Amygdala (tissue), 56 donors: ENCODE results near the gene SEMA4D.

ENCODE experiments used
- DNase-seq, 56 donors: peaks; one replicate each; lab custom pipeline; 2025; lab: John Stamatoyannopoulos, UW

Gene SEMA4D

DNA sequence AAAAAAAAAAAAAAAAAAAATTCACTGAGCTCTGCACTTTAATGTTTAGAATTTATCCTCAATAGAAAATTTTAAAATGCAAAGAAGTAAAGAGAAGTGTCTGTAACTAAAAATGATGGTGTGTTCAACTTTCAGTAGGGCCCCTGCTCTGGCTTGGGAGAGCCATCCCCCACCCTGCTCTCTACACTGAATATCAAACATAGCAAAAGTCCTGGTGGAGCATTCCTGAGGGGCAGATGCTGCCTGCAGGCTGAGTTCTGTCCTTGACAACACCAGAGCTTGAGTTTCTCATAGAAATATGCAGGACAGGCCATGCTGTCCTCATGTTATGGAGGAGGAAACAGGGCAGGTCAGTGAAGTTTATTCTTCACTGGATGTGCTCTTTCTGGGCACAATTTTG, 7.1 kb upstream of the SEMA4D start:
- no peak for DNase-seq

- no peak for DNase-seq
Observed at GRCh38 chr9:89502671-89503070, 4.8 kb upstream of the SEMA4D start.

GRCh38 chr9:89502038-89502601, 4.2 kb upstream of the SEMA4D start:
- DNase-seq, result no peak

GRCh38 chr9:89501311-89501898, 3.5 kb upstream of the SEMA4D start:
- DNase-seq, result no peak

DNA sequence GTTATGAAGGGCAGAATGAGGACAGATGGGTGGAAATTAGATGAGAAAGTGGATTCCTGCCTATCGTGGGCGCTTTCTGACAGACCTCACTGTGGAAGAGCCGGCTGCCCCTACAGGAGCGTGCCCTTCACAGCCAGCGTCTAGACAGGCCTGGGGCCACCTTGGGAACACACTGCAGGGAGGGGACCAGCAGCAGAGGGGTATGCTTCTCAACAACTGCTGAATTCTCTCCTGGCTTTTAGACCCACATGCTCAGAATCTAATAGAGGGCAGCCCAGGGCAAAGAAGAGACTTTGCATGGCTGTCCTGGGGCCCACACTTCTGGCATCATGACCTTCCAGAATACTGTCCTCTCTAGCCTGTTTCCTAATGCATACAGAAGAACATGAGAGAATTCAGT, 2.1 kb upstream of the SEMA4D start:
- no peak for DNase-seq

GRCh38 chr9:89498852-89499480, 1.1 kb upstream of the SEMA4D start:
- no peak for DNase-seq

GRCh38 chr9:89497257-89497963, 503 bp downstream of the SEMA4D start:
- peak in 1 of 56 donors; percentile 45 for DNase-seq

- peak in 18 of 56 donors; percentile 18 to 67 (median 37) for DNase-seq
Observed at GRCh38 chr9:89496645-89497256, 1.2 kb downstream of the SEMA4D start.

DNA sequence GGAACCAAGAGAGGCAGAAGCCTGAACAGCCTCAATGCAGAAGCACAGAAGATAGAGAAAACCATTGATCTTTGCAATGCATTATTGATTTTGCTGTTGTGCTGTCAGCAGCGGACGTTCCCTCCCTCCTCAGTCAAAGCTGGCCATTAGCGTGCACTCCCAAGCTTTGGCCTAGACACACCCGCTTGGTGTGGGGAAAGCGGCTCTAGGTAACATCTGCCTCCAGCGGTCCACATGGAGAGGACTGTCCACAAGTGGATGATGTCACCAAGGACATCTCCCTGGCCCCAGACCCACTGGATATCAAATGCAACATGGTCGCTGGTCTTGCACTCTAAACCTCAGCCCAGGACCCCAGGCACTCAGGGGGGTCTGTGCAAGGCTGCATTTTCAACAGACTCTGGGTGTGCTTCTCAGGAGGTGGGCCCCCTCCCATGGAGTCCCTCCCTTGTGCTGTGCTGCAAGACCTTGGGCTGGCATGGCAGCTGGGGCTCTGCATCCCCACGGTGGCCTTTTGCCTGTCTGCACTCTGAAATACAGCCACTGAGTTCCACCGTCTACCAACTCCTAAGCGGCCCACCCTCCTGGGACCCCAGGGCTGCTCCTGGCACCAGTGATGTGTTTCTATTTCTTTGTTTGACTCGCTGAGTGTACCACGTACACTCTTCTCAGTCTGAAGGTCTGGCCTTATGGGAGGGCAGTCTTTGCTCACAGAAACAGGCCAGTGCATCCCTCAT, 1.9 kb downstream of the SEMA4D start:
- peak in 2 of 56 donors; percentile 33 to 45 for DNase-seq

GRCh38 chr9:89494199-89494598, 3.7 kb downstream of the SEMA4D start:
- DNase-seq, result no peak

DNA sequence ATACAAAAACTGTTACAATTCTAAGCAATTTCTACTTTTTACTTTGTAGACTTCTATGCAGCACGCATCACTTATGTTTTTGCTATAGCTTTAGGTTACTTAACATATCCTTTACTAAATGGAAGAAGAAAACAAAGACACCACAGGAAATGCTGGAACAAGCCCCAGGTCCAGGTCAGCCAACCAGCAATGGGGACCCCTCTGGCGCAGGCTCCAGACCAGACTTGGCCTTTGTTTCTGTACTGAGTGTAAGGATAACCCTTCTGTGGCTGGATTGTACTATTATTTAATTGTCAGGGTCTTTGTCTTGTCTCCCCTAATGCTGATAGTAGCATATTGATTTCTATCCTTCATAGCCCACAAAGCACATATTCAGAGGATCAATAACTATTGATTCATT, 4.2 kb downstream of the SEMA4D start:
- no peak for DNase-seq

- DNase-seq, result peak in 1 of 56 donors; percentile 27
Observed at GRCh38 chr9:89493181-89493580, 4.7 kb downstream of the SEMA4D start.

- no peak for DNase-seq
Observed at GRCh38 chr9:89492586-89492985, 5.3 kb downstream of the SEMA4D start.

DNA sequence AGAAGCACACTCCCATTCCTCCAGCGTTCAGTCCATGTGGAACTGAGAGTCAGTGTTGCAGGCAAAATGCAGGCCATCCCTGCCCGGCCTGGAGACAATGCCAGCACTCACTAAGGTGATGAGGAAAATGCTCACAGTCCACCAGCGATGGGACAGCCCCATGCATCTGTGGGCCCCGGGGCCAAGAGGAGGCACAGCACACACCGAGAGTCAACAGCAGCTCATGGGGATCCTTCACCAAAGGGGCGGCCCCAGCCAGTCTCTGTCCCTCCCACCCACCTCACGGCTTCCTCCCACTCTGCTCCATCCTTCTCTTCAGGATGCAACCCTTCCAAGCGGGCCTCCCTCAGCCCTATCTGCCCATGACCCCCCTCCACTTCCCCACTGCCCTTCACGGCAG, 6.2 kb downstream of the SEMA4D start:
- peak in 1 of 56 donors; percentile 23 for DNase-seq

DNA sequence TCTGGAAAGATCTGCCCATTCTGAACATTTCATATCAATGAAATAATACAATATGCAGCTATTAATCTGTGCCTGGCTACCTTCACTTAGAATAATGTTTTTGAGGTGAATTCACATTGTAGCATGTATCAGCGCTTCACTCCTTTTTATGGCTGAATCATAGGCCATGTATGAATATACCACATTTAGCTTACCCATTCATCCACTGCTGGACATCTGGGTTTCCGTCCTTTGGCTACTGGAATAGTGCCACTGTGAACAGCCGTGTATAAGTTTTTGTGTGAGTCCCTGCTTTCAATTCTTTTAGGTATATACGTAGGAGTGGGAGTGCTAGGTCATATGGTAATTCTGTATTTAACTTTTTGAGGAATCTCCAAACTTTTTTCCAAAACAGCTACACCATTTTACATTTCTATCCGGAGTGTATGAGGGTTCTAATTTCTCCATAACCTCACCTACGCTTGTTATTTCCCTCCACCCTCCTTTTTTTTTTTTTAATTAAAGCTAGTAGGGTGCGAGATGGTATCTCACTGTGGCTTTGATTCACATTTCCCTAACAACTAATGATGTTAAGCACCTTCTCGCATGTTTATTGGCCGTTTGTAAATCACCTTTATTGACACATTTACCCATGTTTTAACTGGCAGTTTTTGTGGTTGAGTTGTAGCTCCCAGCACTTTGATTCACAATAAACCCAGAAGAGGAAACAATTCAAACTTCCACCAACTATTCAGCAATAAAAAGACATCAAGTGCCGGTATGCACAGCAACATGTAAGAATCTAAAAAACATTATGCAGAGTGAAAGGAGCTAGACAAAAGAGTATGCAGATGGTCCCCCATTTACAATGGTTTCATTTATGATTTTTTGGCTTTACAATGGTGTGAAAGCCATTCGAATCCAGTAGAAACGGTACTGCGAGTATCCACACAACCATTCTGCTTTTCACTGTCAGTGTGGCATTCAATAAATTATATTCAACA, 8.1 kb downstream of the SEMA4D start:
- no peak for DNase-seq

- no peak for DNase-seq
Observed at GRCh38 chr9:89488936-89489335, 9.0 kb downstream of the SEMA4D start.

GRCh38 chr9:89488131-89488530, 9.8 kb downstream of the SEMA4D start:
- DNase-seq, result no peak

- no peak for DNase-seq
Observed at GRCh38 chr9:89486681-89487080, 11.2 kb downstream of the SEMA4D start.
